ENCODE results near the gene ABAT. TPM values are rescaled to one million over a fixed set of nuclear protein-coding genes. Genes with fewer than 3 reads are reported as not detected.

Gene ABAT
- total RNA-seq, 1 donor from 2014 or later: 23.3 TPM

DNA sequence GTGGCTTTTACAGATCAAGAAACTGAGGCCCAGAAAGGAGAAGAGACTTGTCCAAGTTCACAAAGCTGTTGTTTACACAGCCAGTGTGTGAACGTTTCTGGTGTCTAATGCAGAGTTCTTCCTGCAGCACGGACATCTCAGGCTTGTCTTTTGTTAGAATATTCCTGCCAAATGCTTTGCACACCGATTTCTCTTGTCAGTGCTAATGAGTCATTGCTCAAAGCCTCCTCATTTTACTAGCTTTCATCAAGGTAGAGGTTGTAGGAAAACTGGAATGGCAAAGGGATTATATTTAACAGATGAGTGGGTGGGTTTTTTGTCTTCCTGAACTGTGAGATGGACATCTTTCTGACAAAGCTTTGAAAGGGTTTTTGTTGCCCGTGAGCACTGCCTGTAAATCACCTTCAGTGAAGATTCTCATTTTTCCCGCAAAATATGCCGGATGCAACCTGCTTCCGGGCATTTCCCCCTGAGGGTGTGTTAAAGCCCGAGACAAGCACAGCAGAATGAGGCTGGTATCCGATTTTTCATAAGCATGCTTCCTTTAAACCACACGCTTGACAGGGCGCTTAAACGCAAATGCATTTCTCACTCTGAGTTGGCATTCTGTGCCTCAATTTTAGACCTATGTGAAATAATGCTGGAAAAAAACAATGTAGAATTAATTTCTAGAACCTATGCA lies 137.9 kb downstream of the ABAT start:
- no peak overlapping the region for H3K4me2 ChIP-seq (ENCODE audit: low read length)
- no peak overlapping the region for H3K27ac ChIP-seq (ENCODE audit: low read depth, low read length)
- H3K4me1 Mint-ChIP-seq (ENCODE audit: low read depth, unreplicated experiment): peaks cover 5% of the 10 kb centered on the region
- no peak overlapping the region for H3K9ac ChIP-seq (ENCODE audit: low read length)
- H3K4me3 Mint-ChIP-seq (ENCODE audit: unreplicated experiment): no peak overlapping the region
- FAIRE-seq: no peak
- no peaks in the 10 kb centered on the region for H3K9me3 ChIP-seq (ENCODE audit: insufficient read depth, low read depth, low read length)
- peaks cover 80% of the 10 kb centered on the region for H3K36me3 ChIP-seq (ENCODE audit: insufficient read depth, low read length)
- H3K4me1 ChIP-seq (ENCODE audit: insufficient read depth, low read length): no peaks in the 10 kb centered on the region
- TF ChIP-seq EZH2 (IDR thresholded peaks at IDR 0.05; ENCODE audit: insufficient read depth, low read length): no peak
- TF ChIP-seq, protein P1, sequence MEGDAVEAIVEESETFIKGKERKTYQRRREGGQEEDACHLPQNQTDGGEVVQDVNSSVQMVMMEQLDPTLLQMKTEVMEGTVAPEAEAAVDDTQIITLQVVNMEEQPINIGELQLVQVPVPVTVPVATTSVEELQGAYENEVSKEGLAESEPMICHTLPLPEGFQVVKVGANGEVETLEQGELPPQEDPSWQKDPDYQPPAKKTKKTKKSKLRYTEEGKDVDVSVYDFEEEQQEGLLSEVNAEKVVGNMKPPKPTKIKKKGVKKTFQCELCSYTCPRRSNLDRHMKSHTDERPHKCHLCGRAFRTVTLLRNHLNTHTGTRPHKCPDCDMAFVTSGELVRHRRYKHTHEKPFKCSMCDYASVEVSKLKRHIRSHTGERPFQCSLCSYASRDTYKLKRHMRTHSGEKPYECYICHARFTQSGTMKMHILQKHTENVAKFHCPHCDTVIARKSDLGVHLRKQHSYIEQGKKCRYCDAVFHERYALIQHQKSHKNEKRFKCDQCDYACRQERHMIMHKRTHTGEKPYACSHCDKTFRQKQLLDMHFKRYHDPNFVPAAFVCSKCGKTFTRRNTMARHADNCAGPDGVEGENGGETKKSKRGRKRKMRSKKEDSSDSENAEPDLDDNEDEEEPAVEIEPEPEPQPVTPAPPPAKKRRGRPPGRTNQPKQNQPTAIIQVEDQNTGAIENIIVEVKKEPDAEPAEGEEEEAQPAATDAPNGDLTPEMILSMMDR (IDR thresholded peaks at IDR 0.05; ENCODE audit: insufficient read depth, low read depth, low read length): no peak
- no peak overlapping the region for H3K27ac Mint-ChIP-seq (ENCODE audit: unreplicated experiment)
- H3K27me3 Mint-ChIP-seq (ENCODE audit: low read depth, unreplicated experiment): no peaks in the 10 kb centered on the region
- H3K9me3 Mint-ChIP-seq (ENCODE audit: unreplicated experiment): no peaks in the 10 kb centered on the region
- no peak for DNase-seq (ENCODE audit: low read depth)
- peaks cover 91% of the 10 kb centered on the region for H4K20me1 ChIP-seq (ENCODE audit: insufficient read depth, low read length)
- peaks cover 45% of the 10 kb centered on the region for H3K79me2 ChIP-seq (ENCODE audit: insufficient read depth, low read length)
- no peaks in the 10 kb centered on the region for H3K27me3 ChIP-seq (ENCODE audit: insufficient read depth, low read length)
- no peak overlapping the region for H2AFZ ChIP-seq (ENCODE audit: low read depth, low read length)
- H3K4me3 ChIP-seq (ENCODE audit: insufficient read depth, low read depth, low read length): no peak overlapping the region
- H3K36me3 Mint-ChIP-seq (ENCODE audit: low read depth, unreplicated experiment): peaks cover 36% of the 10 kb centered on the region

DNA sequence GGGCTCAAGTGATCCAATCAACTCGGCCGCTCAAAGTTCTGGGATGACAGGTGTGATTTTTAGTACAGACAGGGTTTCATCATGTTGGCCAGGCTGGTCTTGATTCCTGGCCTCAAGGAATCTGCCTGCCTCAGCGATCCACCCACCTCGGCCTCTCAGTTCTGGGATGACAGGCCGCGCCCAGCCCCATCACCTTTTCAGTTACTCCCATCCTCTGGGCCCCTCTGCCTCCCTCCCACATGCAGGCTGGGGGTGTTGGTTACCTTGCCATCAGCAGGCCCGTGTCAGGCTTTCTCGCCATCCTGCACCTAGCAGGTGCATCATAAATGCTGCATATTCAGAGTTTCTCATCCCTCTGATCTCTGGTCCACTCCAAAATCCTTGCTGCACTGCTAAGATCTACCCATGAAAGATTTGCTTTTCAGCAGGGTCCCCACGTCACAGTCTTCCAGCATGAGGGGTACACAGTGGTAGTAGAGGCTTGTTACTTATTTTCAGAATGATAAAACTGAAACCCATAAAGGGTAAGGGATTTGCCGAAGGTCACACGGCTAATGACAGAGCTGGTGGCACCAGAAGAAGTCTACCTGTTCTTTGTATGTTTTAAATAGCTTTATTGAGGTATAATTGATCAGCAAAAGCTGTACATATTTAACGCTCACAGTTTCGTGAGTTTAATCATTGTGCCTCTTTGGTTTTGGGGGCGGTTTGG lies 139.8 kb downstream of the ABAT start:
- H3K4me2 ChIP-seq (ENCODE audit: low read length): no peak overlapping the region
- H3K4me3 ChIP-seq (ENCODE audit: insufficient read depth, low read depth, low read length): no peak overlapping the region
- Mint-ChIP-seq H3K27me3 (ENCODE audit: low read depth, unreplicated experiment) (no peaks in the 10 kb centered on the region), H3K4me3 (ENCODE audit: unreplicated experiment) (no peak overlapping the region), H3K36me3 (ENCODE audit: low read depth, unreplicated experiment) (peaks cover 33% of the 10 kb centered on the region), H3K4me1 (ENCODE audit: low read depth, unreplicated experiment) (peaks cover 5% of the 10 kb centered on the region), H3K27ac (ENCODE audit: unreplicated experiment) (no peak overlapping the region), H3K9me3 (ENCODE audit: unreplicated experiment) (no peaks in the 10 kb centered on the region)
- no peaks in the 10 kb centered on the region for H3K4me1 ChIP-seq (ENCODE audit: insufficient read depth, low read length)
- no peaks in the 10 kb centered on the region for H3K27me3 ChIP-seq (ENCODE audit: insufficient read depth, low read length)
- H3K9ac ChIP-seq (ENCODE audit: low read length): no peak overlapping the region
- TF ChIP-seq, protein P1 (IDR thresholded peaks at IDR 0.05; ENCODE audit: insufficient read depth, low read depth, low read length): no peak
- no peak for TF ChIP-seq EZH2 (IDR thresholded peaks at IDR 0.05; ENCODE audit: insufficient read depth, low read length)
- no peak overlapping the region for H3K27ac ChIP-seq (ENCODE audit: low read depth, low read length)
- H3K36me3 ChIP-seq (ENCODE audit: insufficient read depth, low read length): peaks cover 77% of the 10 kb centered on the region
- peaks cover 91% of the 10 kb centered on the region for H4K20me1 ChIP-seq (ENCODE audit: insufficient read depth, low read length)
- peaks cover 39% of the 10 kb centered on the region for H3K79me2 ChIP-seq (ENCODE audit: insufficient read depth, low read length)
- no peak for DNase-seq (ENCODE audit: low read depth)
- no peaks in the 10 kb centered on the region for H3K9me3 ChIP-seq (ENCODE audit: insufficient read depth, low read depth, low read length)
- no peak for FAIRE-seq
- no peak overlapping the region for H2AFZ ChIP-seq (ENCODE audit: low read depth, low read length)
